H1 (cell line): ENCODE measurements around the gene SESN3. TPM values are rescaled to one million over a fixed set of nuclear protein-coding genes. Genes with fewer than 3 reads are reported as not detected.

Source experiments
- CTCF ChIA-PET: fragments of 300-600 bp; sonication (Branson Sonifier 250); formaldehyde crosslinking; loops from one replicate; lab custom pipeline; 2021; ENCODE audit not compliant: partially characterized antibody; lab: Charles Lee
- POLR2A ChIA-PET: fragments of 300-600 bp; sonication (Branson Sonifier 250); formaldehyde crosslinking; loops from one replicate; lab custom pipeline; 2021; ENCODE audit warnings: inconsistent platforms; ENCODE audit not compliant: partially characterized antibody; lab: Charles Lee
- DNase-seq, 2 experiments: peaks; one replicate each; pipeline versions ENCODE4 v3.0.0 to v3.0.0-alpha.2; 2010 to 2022; ENCODE audit warnings: low spot score in 2 of 2, low read depth in 1 of 2, mixed read lengths in 1 of 2
- FAIRE-seq: peaks from 2 replicates; lab custom pipeline; 2011; peaks lifted over from hg19 to GRCh38; lab: Jason Lieb, UNC
- H2AFZ ChIP-seq: 2 replicates; pipeline ENCODE4 v1.8.1; 2012; ENCODE audit warnings: low read length, inconsistent platforms
- H2AK5ac ChIP-seq: 2 replicates; pipeline ENCODE4 v1.6.1; 2013; ENCODE audit warnings: low read depth, low read length
- H2BK120ac ChIP-seq: replicated peaks from 2 replicates; pipeline ENCODE3; 2013; ENCODE audit warnings: low read depth, low read length, inconsistent platforms
- H2BK12ac ChIP-seq: 2 replicates; pipeline ENCODE4 v1.6.1; 2013; ENCODE audit warnings: low read depth, low read length
- H2BK15ac ChIP-seq: 2 replicates; pipeline ENCODE4 v1.6.1; 2013; ENCODE audit warnings: low read length
- H2BK20ac ChIP-seq: 2 replicates; pipeline ENCODE4 v1.6.1; 2013; ENCODE audit warnings: low read length
- H2BK5ac ChIP-seq: 2 replicates; pipeline ENCODE4 v1.6.1; 2013; ENCODE audit warnings: low read depth, low read length
- H3K14ac ChIP-seq: 2 replicates; pipeline ENCODE4 v1.6.1; 2013; ENCODE audit warnings: inconsistent platforms; ENCODE audit not compliant: insufficient read length
- H3K18ac ChIP-seq: 2 replicates; pipeline ENCODE4 v1.6.1; 2013; ENCODE audit warnings: low read length; ENCODE audit errors: extremely low read depth
- H3K23ac ChIP-seq: 2 replicates; pipeline ENCODE4 v1.6.1; 2013; ENCODE audit warnings: inconsistent platforms; ENCODE audit not compliant: insufficient read length
- H3K23me2 ChIP-seq: 2 replicates; pipeline ENCODE4 v1.6.1; 2013; ENCODE audit warnings: low read depth, low read length
- H3K27ac ChIP-seq: 2 replicates; pipeline ENCODE4 v1.6.1; 2011; ENCODE audit warnings: low read depth, low read length, inconsistent platforms
- H3K27me3 ChIP-seq, 4 experiments: replicated peaks in 1 of 4; 1 replicate in 1 of 4; 2 replicates in 3 of 4; pipeline versions ENCODE4 v1.6.1 to v1.8.1; 2011 to 2013; ENCODE audit warnings: low read length in 3 of 4, mild to moderate bottlenecking in 3 of 4, inconsistent platforms in 2 of 4, mixed read lengths in 2 of 4, moderate library complexity in 1 of 4; ENCODE audit not compliant: control insufficient read depth in 3 of 4, insufficient read depth in 3 of 4; ENCODE audit errors: extremely low read depth in 1 of 4
- H3K36me3 ChIP-seq, 4 experiments: 2 replicates each; pipeline versions ENCODE4 v1.6.1 to v1.8.1; 2011 to 2013; ENCODE audit warnings: mild to moderate bottlenecking in 4 of 4, low read length in 3 of 4, moderate library complexity in 2 of 4, control low read depth in 1 of 4, inconsistent platforms in 1 of 4; ENCODE audit not compliant: insufficient read depth in 4 of 4, control insufficient read depth in 2 of 4
- H3K4ac ChIP-seq: replicated peaks from 2 replicates; pipeline ENCODE3; 2013; ENCODE audit warnings: low read length, low read depth, mixed read lengths, inconsistent platforms; ENCODE audit not compliant: insufficient read length
- H3K4me1 ChIP-seq, 4 experiments: replicated peaks in 1 of 4; 1 replicate in 1 of 4; 2 replicates in 3 of 4; pipeline versions ENCODE4 v1.6.1 to v1.8.1; 2011 to 2013; ENCODE audit warnings: low read length in 3 of 4, inconsistent platforms in 2 of 4, mixed read lengths in 1 of 4; ENCODE audit not compliant: insufficient read depth in 4 of 4, control insufficient read depth in 3 of 4
- H3K4me2 ChIP-seq, 2 experiments: 2 replicates each; pipeline versions ENCODE4 v1.6.1 to v1.8.1; 2011 to 2013; ENCODE audit warnings: low read depth in 2 of 2, low read length in 2 of 2, control low read depth in 1 of 2, inconsistent platforms in 1 of 2, mild to moderate bottlenecking in 1 of 2; ENCODE audit not compliant: insufficient read depth in 1 of 2
- H3K4me3 ChIP-seq, 4 experiments: fragments of 200-600, 300-600 bp in 1 of 4; sonication (generic), shearing (Covaris generic), sonication (Bioruptor Twin) in 1 of 4; 2 replicates each; pipeline versions ENCODE4 v1.5.1 to v1.8.1; 2011 to 2016; ENCODE audit warnings: low read length in 4 of 4, low read depth in 3 of 4, control low read depth in 2 of 4, inconsistent platforms in 2 of 4, mild to moderate bottlenecking in 2 of 4, mixed read lengths in 1 of 4, moderate library complexity in 1 of 4; ENCODE audit not compliant: insufficient read depth in 2 of 4; ENCODE audit errors: extremely low read depth in 1 of 4
- H3K56ac ChIP-seq: replicated peaks from 2 replicates; pipeline ENCODE3; 2013; ENCODE audit warnings: low read depth, mild to moderate bottlenecking, mixed read lengths, low read length, inconsistent platforms; ENCODE audit not compliant: insufficient read length
- H3K79me1 ChIP-seq: 2 replicates; pipeline ENCODE4 v1.6.1; 2013; ENCODE audit warnings: low read depth, low read length, control low read depth
- H3K79me2 ChIP-seq, 2 experiments: 2 replicates each; pipeline versions ENCODE4 v1.6.1 to v1.8.1; 2012 to 2013; ENCODE audit warnings: low read length in 2 of 2, mild to moderate bottlenecking in 2 of 2, inconsistent platforms in 1 of 2; ENCODE audit not compliant: insufficient read depth in 2 of 2, control insufficient read depth in 1 of 2
- H3K9ac ChIP-seq, 4 experiments: replicated peaks in 1 of 4; 1 replicate in 1 of 4; 2 replicates in 3 of 4; pipeline versions ENCODE4 v1.6.1 to v1.8.1; 2011 to 2013; ENCODE audit warnings: low read depth in 3 of 4, low read length in 3 of 4, control low read depth in 2 of 4, mild to moderate bottlenecking in 2 of 4, moderate library complexity in 2 of 4, inconsistent platforms in 1 of 4; ENCODE audit errors: extremely low read depth in 1 of 4
- H3K9me3 ChIP-seq, 2 experiments: 2 replicates each; pipeline versions ENCODE4 v1.6.1 to v1.8.1; 2012 to 2013; ENCODE audit warnings: mild to moderate bottlenecking in 2 of 2, moderate library complexity in 2 of 2, control low read depth in 1 of 2, inconsistent platforms in 1 of 2, low read depth in 1 of 2, low read length in 1 of 2, mixed read lengths in 1 of 2; ENCODE audit not compliant: insufficient read depth in 2 of 2
- H4K20me1 ChIP-seq, 2 experiments: replicated peaks in 1 of 2; 2 replicates each; pipeline versions ENCODE3 to v1.8.1; 2011 to 2013; ENCODE audit warnings: inconsistent platforms in 2 of 2, low read length in 2 of 2, mild to moderate bottlenecking in 1 of 2; ENCODE audit not compliant: insufficient read depth in 2 of 2, control insufficient read depth in 1 of 2
- H4K5ac ChIP-seq: 2 replicates; pipeline ENCODE4 v1.6.1; 2013; ENCODE audit warnings: low read length, low read depth, mixed read lengths, inconsistent platforms; ENCODE audit not compliant: insufficient read length
- H4K8ac ChIP-seq: 2 replicates; pipeline ENCODE4 v1.8.0; 2013; ENCODE audit warnings: mild to moderate bottlenecking, moderate library complexity, low read length, inconsistent platforms; ENCODE audit not compliant: insufficient read depth; ENCODE audit errors: extremely low read depth
- H4K91ac ChIP-seq: replicated peaks from 2 replicates; pipeline ENCODE3; 2013; ENCODE audit warnings: low read length, mixed read lengths, inconsistent platforms; ENCODE audit not compliant: insufficient read length
- ASH2L ChIP-seq: fragments of 200-600, 300-600 bp; sonication (generic); IDR thresholded peaks from one replicate; pipeline ENCODE4 v1.7.1; 2017; ENCODE audit warnings: low read length
- BACH1 ChIP-seq: IDR thresholded peaks from 2 replicates; pipeline ENCODE4 v1.6.1; 2012; ENCODE audit warnings: low read length, improper control_type of control experiment
- BCL11A ChIP-seq, 2 experiments: IDR thresholded peaks; one replicate each; pipeline ENCODE4 v1.6.1; 2011; ENCODE audit warnings: low read depth in 2 of 2, low read length in 2 of 2, mild to moderate bottlenecking in 2 of 2
- KDM5A ChIP-seq: fragments of 200-600 bp; IDR thresholded peaks from 2 replicates; pipeline ENCODE4 v1.7.1; 2012; ENCODE audit warnings: mild to moderate bottlenecking, low read length, inconsistent platforms, mixed read lengths
- SAP30 ChIP-seq: fragments of 300-600 bp; sonication (generic); IDR thresholded peaks from 2 replicates; pipeline ENCODE4 v1.7.1; 2012; ENCODE audit warnings: low read length, moderate library complexity, mild to moderate bottlenecking, inconsistent platforms; ENCODE audit not compliant: insufficient read depth, insufficient replicate concordance
- SP1 ChIP-seq: IDR thresholded peaks from 2 replicates; pipeline ENCODE4 v1.6.1; 2011; ENCODE audit warnings: low read depth, low read length
- TCF12 ChIP-seq: IDR thresholded peaks from 2 replicates; pipeline ENCODE4 v1.6.1; 2011; ENCODE audit warnings: low read depth, mild to moderate bottlenecking, low read length
- WGBS, 2 experiments: shearing (Covaris generic) in 1 of 2; methylation state at CpG; one replicate each; pipeline versions ENCODE4 v1.1.6 to v1.1.7; 2013 to 2015; ENCODE audit warnings: low lambda C conversion rate in 2 of 2, mixed read lengths in 2 of 2, inconsistent platforms in 1 of 2, low coverage in 1 of 2, missing lambda C conversion rate in 1 of 2; ENCODE audit not compliant: insufficient replicate concordance in 2 of 2, insufficient coverage in 1 of 2, insufficient read length in 1 of 2; ENCODE audit errors: extremely low coverage in 1 of 2, missing lambda C conversion rate in 1 of 2; 5-methylcytosine and 5-hydroxymethylcytosine counted together
- polyA plus RNA-seq, 7 experiments: library from polyadenylated mRNA; depleted of rRNA in 3 of 7; stranded (reverse) in 5 of 7; unstranded in 2 of 7; fragments of >200 nt in 5 of 7; fragments of 200-250 nt in 2 of 7; gene quantifications; 1 replicate in 5 of 7; 2 replicates in 1 of 7; 4 replicates in 1 of 7; pipeline versions ENCODE4 v1.2.1 to v1.2.3, GENCODE V29; 2011 to 2013; ENCODE audit warnings: missing spikeins in 2 of 7, mixed read lengths in 2 of 7
- total RNA-seq: library from RNA; stranded (reverse); fragmentation: NEBNext Ultra II Directional; extraction: Animal tissue kit (Norgen Biotek cat#: 25700); gene quantifications from 2 replicates; pipeline ENCODE4 v1.2.1, GENCODE V29; 2021

The SESN3 gene
- total and polyA plus RNA-seq, 2 of the 8 experiments (the other 6 are each of a cell fraction or from before 2014, with no cell fraction given): 10.2 to 31.1 TPM

DNA sequence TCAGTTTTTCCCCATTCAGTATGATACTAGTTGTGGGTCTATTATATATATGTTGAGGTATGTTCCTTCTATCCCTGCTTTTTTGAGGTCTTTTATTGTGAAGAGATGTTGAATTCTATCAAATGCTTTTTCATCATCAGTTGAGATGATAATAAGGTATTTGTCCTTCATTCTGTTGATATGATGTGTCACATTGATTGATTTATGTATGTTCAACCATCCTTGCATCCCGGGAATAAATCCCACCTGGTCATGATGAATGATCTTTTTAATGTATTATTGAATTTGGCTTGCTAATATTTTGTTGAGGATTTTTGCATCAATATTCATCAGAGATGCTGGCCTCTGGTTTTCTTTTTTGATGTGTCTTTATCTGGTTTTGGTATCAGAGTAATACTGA lies 115.4 kb downstream of the SESN3 start:
- no peaks in the 10 kb centered on the region for H3K23me2 ChIP-seq
- no peak overlapping the region for H2BK20ac ChIP-seq
- ChIA-PET POLR2A (no interaction called here), CTCF (no interaction called here)
- H3K4me2 ChIP-seq: no peak overlapping the region
- FAIRE-seq: no peak
- no peaks in the 10 kb centered on the region for H3K36me3 ChIP-seq
- no peaks in the 10 kb centered on the region for H3K27me3 ChIP-seq
- H3K9me3 ChIP-seq: no peaks in the 10 kb centered on the region
- no peaks in the 10 kb centered on the region for H3K79me1 ChIP-seq
- no peak overlapping the region for H2BK15ac ChIP-seq
- H3K23ac ChIP-seq: no peak overlapping the region
- 79% methylated on average over 1 of the region's 1 CpG; no CpG with 5 or more reads in 1 of the 2 experiments for WGBS, 2 experiments
- H4K5ac ChIP-seq: no peak overlapping the region
- H2AFZ ChIP-seq: no peak overlapping the region
- H2BK120ac ChIP-seq: no peak overlapping the region
- no peaks in the 10 kb centered on the region for H3K79me2 ChIP-seq
- H3K27ac ChIP-seq: no peak overlapping the region
- no peak for DNase-seq
- peaks cover 0 to under 1% of the 10 kb centered on the region in 2 experiments for H4K20me1 ChIP-seq
- no peak overlapping the region for H3K4me3 ChIP-seq
- H3K4ac ChIP-seq: no peak overlapping the region
- H3K9ac ChIP-seq: no peak overlapping the region
- H4K8ac ChIP-seq: no peak overlapping the region
- H3K14ac ChIP-seq: no peak overlapping the region
- no peaks in the 10 kb centered on the region for H3K4me1 ChIP-seq
- H2AK5ac ChIP-seq: no peak overlapping the region
- H2BK12ac ChIP-seq: no peak overlapping the region
- no peak overlapping the region for H2BK5ac ChIP-seq
- H3K56ac ChIP-seq: no peak overlapping the region
- no peak overlapping the region for H3K18ac ChIP-seq
- H4K91ac ChIP-seq: no peak overlapping the region
- TF ChIP-seq ASH2L (no peak), BCL11A (IDR thresholded peaks at IDR 0.05; ENCODE audit: low read depth in 2 of 2, low read length in 2 of 2) (no peak), TCF12 (no peak), BACH1 (no peak), SP1 (no peak), KDM5A (no peak), SAP30 (no peak)
